ENCODE measurements around the gene APLP2. TPM values are rescaled to one million over a fixed set of nuclear protein-coding genes. Genes with fewer than 3 reads are reported as not detected.
"Not testable (repeated sequence)": the region's sequence is repeated elsewhere in the genome, so short reads cannot be mapped to it uniquely, and the experiment has no call there.

Gene APLP2
- total RNA-seq, 1 donor from 2014 or later, result 298 TPM

- DNase-seq (ENCODE audit: low spot score), result no peak
These were observed 97.5 kb downstream of the APLP2 start for GRCh38 chr11:130167146-130167545.

- DNase-seq (ENCODE audit: low spot score), result no peak
These were observed 98.4 kb downstream of the APLP2 start for GRCh38 chr11:130168105-130168504.

GRCh38 chr11:130170345-130170744 is 100.7 kb downstream of the APLP2 start:
- DNase-seq (ENCODE audit: low spot score), result no peak

- no peak for DNase-seq (ENCODE audit: low spot score)
These were observed 101.8 kb downstream of the APLP2 start for GRCh38 chr11:130171534-130171933.

- not testable (repeated sequence) for DNase-seq (ENCODE audit: low spot score)
These were observed 102.3 kb downstream of the APLP2 start for GRCh38 chr11:130172001-130172400.

GRCh38 chr11:130174642-130175041 is 104.9 kb downstream of the APLP2 start:
- DNase-seq (ENCODE audit: low spot score), result no peak

- DNase-seq (ENCODE audit: low spot score), result no peak
These were observed 106.2 kb downstream of the APLP2 start for GRCh38 chr11:130175898-130176297.

- DNase-seq (ENCODE audit: low spot score), result no peak
These were observed 108.1 kb downstream of the APLP2 start for GRCh38 chr11:130177782-130178181.

GRCh38 chr11:130178441-130179339 is 109.0 kb downstream of the APLP2 start:
- DNase-seq (ENCODE audit: low spot score), result no peak

- DNase-seq (ENCODE audit: low spot score), result no peak
These were observed 110.0 kb downstream of the APLP2 start for GRCh38 chr11:130179396-130180306.

GRCh38 chr11:130180491-130180890 is 110.8 kb downstream of the APLP2 start:
- no peak for DNase-seq (ENCODE audit: low spot score)

- no peak for DNase-seq (ENCODE audit: low spot score)
These were observed 111.2 kb downstream of the APLP2 start for GRCh38 chr11:130180896-130181294.

GRCh38 chr11:130181295-130182272 is 111.9 kb downstream of the APLP2 start:
- no peak for DNase-seq (ENCODE audit: low spot score)

GRCh38 chr11:130183878-130184610 is 114.3 kb downstream of the APLP2 start:
- DNase-seq (ENCODE audit: low spot score), result no peak

- no peak for DNase-seq (ENCODE audit: low spot score)
These were observed 117.4 kb downstream of the APLP2 start for GRCh38 chr11:130187096-130187495.

GRCh38 chr11:130188047-130188446 is 118.4 kb downstream of the APLP2 start:
- DNase-seq (ENCODE audit: low spot score), result no peak

- DNase-seq (ENCODE audit: low spot score), result no peak
These were observed 119.1 kb downstream of the APLP2 start for GRCh38 chr11:130188585-130189347.

GRCh38 chr11:130189492-130190210 is 120.0 kb downstream of the APLP2 start:
- no peak for DNase-seq (ENCODE audit: low spot score)
